Activated B cell treated with CpG ODN at 0.5 μM for 24 hours (primary cell): Measurements from ENCODE around the gene PTPRJ. TPM values are rescaled to one million over a fixed set of nuclear protein-coding genes. Genes with fewer than 3 reads are reported as not detected.

Source experiments
- ATAC-seq: fragments of 200-7000 bp; cut with Tn5 transposase; one replicate; pipeline ENCODE4 v1.10.0; 2021; ENCODE audit warnings: low read depth, mild to moderate bottlenecking, moderate library complexity
- CTCF ChIA-PET: fragments of 350-600 bp; sonication (Branson Sonifier 250); formaldehyde crosslinking; loops from one replicate; lab custom pipeline; 2021; ENCODE audit warnings: antibody characterized with exemption; lab: Charles Lee
- POLR2A ChIA-PET: fragments of 350-600 bp; sonication (Branson Sonifier 250); formaldehyde crosslinking; loops from one replicate; lab custom pipeline; 2021; ENCODE audit warnings: antibody characterized with exemption; lab: Charles Lee
- DNase-seq: peaks from one replicate; pipeline ENCODE4 v3.0.0; 2022
- H3K27ac Mint-ChIP-seq: one replicate; pipeline ENCODE4 v1.8.0; 2020; ENCODE audit warnings: mixed read lengths
- H3K27me3 Mint-ChIP-seq: one replicate; pipeline ENCODE4 v1.8.0; 2021; ENCODE audit warnings: mixed read lengths
- H3K36me3 Mint-ChIP-seq: one replicate; pipeline ENCODE4 v1.8.0; 2021; ENCODE audit warnings: low read depth, mixed read lengths
- H3K4me1 Mint-ChIP-seq: one replicate; pipeline ENCODE4 v1.8.0; 2021; ENCODE audit warnings: mixed read lengths
- H3K4me3 Mint-ChIP-seq: one replicate; pipeline ENCODE4 v1.8.0; 2020; ENCODE audit warnings: mild to moderate bottlenecking, mixed read lengths
- H3K9me3 Mint-ChIP-seq: one replicate; pipeline ENCODE4 v1.8.0; 2020; ENCODE audit warnings: mixed read lengths
- CTCF ChIP-seq: fragments of 200-600 bp; IDR thresholded peaks from one replicate; pipeline ENCODE4 v1.8.0; 2022; ENCODE audit warnings: antibody characterized with exemption, mild to moderate bottlenecking
- intact Hi-C: fragments of 100-400 bp; cut with micrococcal nuclease; formaldehyde crosslinking; loops from one replicate; pipeline ENCODE4 v1.15.1; 2024
- total RNA-seq: library from RNA; stranded (reverse); gene quantifications from 2 replicates; pipeline ENCODE4 v1.2.3, GENCODE V29; 2022

PTPRJ gene
- total RNA-seq, 1 donor from 2014 or later: 19.2 TPM

GRCh38 chr11:48103621-48104567 lies 123.5 kb downstream of the PTPRJ start:
- POLR2A ChIA-PET: interaction anchor here (0.5 to 0.7 kb wide), 2 partner anchors 45 to 248 kb away, joined by 4 to 5 read pairs; no protein-coding TSS in a partner anchor
- intact Hi-C loops: no loop called here
- DNase-seq (no peak), ATAC-seq (no peak)
- Mint-ChIP-seq H3K4me1 (peaks cover 81% of the 10 kb centered on the region), H3K27ac (peak overlapping the region; percentile 68), H3K4me3 (no peak overlapping the region), H3K27me3 (no peaks in the 10 kb centered on the region), H3K9me3 (no peaks in the 10 kb centered on the region), H3K36me3 (no peaks in the 10 kb centered on the region)
- CTCF ChIA-PET: interaction anchor here (0.7 to 8.6 kb wide), 2 partner anchors 84 to 169 kb away, joined by 4 to 159 read pairs; no protein-coding TSS in a partner anchor
- TF ChIP-seq CTCF: no peak

DNA sequence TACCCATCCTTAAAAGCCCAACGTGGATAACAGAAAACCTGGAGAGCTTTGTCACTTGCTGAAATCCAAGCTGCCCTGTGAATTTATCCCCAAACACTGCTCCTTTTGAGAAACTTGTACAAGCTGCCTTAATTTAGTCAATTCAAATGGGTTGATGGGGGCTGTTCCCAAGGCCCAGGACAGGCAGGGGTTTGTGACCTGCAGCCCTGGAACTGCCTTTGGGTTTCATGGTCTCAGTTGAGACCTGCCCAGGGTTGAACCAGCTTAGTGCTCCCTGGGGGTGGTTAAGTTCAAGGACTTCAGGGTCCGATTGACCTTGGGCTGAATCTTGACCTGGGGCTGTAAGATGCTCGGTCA lies 124.2 kb downstream of the PTPRJ start:
- intact Hi-C loops: no loop called here
- Mint-ChIP-seq H3K9me3 (no peaks in the 10 kb centered on the region), H3K27me3 (no peaks in the 10 kb centered on the region), H3K4me1 (peaks cover 85% of the 10 kb centered on the region), H3K27ac (peak overlapping the region; percentile 46), H3K36me3 (no peaks in the 10 kb centered on the region), H3K4me3 (no peak overlapping the region)
- CTCF ChIA-PET: interaction anchor here (8.6 kb wide), 1 partner anchor 170 kb away, joined by 159 read pairs; no protein-coding TSS in a partner anchor
- TF ChIP-seq CTCF: no peak
- DNase-seq (no peak), ATAC-seq (no peak)
- POLR2A ChIA-PET: interaction anchor here (0.5 kb wide), 1 partner anchor 248 kb away, joined by 5 read pairs; no protein-coding TSS in a partner anchor

DNA sequence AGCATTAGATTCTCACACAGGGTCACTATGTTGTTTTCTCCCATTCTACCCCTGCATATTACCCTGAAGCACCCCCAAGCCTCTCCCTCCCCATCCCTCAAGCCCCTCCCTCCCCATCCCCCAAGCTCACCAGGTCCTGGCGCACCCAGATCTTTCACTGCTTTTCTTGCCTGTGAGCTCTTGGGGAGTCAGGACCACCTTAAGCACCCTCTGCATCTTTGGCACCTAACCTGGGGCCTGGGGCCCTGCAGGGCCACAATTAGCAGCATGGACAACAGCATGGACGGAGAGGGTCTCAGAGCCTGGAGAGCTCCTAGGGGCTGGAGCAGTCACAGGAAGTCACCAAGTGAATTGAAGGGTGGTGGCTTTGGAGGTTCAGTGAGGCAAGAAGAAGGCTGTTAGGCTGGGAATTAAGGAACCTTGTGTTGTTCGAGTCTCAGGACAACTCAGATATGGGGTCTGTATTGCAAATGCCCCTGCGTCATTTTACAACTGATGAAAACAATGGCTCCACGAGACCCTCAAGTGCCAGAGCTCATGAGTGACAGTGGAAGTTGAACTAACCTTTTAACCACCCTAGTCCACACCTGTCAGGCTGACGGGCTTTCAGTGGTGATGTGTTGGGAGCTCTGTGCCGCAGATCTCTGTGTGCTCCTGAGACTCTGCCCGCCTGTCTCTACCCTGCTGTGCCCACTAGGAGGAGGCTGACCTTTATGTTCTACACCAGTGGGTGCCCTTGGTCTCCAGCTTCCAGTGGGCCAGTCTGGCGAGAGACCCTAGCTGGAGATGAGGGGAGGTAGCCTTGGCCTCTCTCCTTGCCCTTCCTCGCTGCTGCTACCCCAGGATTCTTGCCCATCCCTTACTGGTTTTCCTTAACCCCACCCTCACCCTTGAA lies 125.0 kb downstream of the PTPRJ start:
- Mint-ChIP-seq H3K4me3 (peak overlapping the region; percentile 65), H3K4me1 (peaks cover 87% of the 10 kb centered on the region), H3K27me3 (no peaks in the 10 kb centered on the region), H3K27ac (peak overlapping the region; percentile 63), H3K9me3 (no peaks in the 10 kb centered on the region), H3K36me3 (no peaks in the 10 kb centered on the region)
- POLR2A ChIA-PET: interaction anchor here (0.5 to 3.3 kb wide), 11 partner anchors 11 to 339 kb away, joined by 3 to 18 read pairs (median 4); partner anchors contain the start of gene PTPRJ
- ATAC-seq (no peak), DNase-seq (no peak)
- no peak for TF ChIP-seq CTCF
- intact Hi-C loops: no loop called here
- CTCF ChIA-PET: interaction anchor here (0.8 to 8.6 kb wide), 6 partner anchors 8 to 170 kb away, joined by 3 to 159 read pairs (median 3); no protein-coding TSS in a partner anchor

DNA sequence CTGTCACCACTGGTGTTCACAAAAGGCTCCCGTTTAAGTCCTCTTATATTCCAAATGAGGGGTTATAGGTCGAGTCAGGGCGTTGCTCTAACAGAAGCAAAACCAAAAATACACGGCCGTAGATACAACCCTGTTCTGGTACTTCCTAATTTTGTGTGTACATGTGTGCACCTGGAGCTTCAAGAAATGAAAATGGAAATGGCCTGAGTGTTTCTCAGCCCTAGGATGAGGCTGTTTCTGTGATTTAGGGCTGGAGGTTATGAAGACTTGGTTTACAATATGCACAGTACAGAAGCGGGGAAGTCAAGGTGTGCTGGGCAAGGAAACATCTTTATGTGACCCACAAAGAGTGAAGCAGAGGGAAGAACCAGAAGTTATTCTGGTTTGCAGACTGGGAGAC lies 125.8 kb downstream of the PTPRJ start:
- POLR2A ChIA-PET: interaction anchor here (0.5 to 4.0 kb wide), 18 partner anchors 10 to 891 kb away, joined by 3 to 26 read pairs (median 4); partner anchors contain the start of genes DDB2 and PTPRJ
- ATAC-seq: peak; percentile 19
- intact Hi-C loops: loop anchor here (2.0 kb wide), 2 partner anchors 33 to 51 kb away; no protein-coding TSS in a partner anchor

More for the DNA sequence above, 125.8 kb downstream of the PTPRJ start:
- CTCF ChIA-PET: interaction anchor here (0.8 to 8.6 kb wide), 7 partner anchors 9 to 171 kb away, joined by 3 to 159 read pairs (median 3); no protein-coding TSS in a partner anchor
- Mint-ChIP-seq H3K9me3 (no peaks in the 10 kb centered on the region), H3K4me1 (peaks cover 91% of the 10 kb centered on the region), H3K27ac (peak overlapping the region; percentile 63), H3K36me3 (no peaks in the 10 kb centered on the region), H3K4me3 (peak overlapping the region; percentile 65), H3K27me3 (no peaks in the 10 kb centered on the region)
- no peak for DNase-seq
- no peak for TF ChIP-seq CTCF
